Hematopoietic multipotent progenitor cell treated with erythropoietin and hydrocortisone succinate and interleukin-3 and kit ligand, for 17 days (in vitro differentiated cells): ENCODE results near the gene SS18L1.
A peak's percentile ranks its signal among the peaks of the same experiment; 100 is the strongest.
"Not testable (repeated sequence)": the region's sequence is repeated elsewhere in the genome, so short reads cannot be mapped to it uniquely, and the experiment has no call there.

ENCODE experiments used
- DNase-seq: peaks from one replicate; pipeline ENCODE4 v3.0.0-alpha.2; 2015; ENCODE audit warnings: low spot score

Gene SS18L1

DNA sequence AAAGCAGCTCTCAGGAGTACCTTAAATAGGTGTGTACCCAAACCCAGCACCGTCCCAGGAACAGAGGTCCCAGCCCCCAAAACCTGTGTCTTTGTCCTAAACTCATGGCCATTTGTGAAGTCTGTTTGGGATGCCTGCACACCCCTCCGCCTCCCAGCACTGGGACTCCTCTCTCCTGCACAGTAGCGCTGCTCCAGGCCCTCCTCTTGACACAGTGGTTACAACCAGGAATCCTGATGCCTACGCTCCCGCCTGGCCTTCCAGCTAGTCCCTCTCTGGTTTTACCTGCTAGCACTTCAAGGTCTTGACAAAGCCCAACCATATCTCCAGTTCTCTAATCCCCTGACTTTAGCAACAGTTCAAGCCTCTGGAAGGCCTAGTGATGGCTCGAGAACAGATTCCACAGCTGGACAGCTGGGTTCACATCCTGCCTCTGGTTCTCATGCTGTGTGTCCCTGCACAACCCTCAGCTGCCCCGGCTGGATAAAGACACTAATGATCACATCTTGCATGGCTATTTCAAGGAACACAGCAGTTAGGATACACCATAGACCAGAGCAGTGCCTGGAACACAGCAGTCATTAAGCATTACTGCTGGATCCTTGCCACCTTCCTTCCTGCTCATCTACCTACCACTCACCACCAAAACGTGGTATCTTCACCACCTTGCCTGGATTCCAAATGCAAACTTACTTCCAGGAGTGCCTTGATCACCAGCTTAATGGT lies 5.9 kb upstream of the SS18L1 start:
- DNase-seq: no peak

DNA sequence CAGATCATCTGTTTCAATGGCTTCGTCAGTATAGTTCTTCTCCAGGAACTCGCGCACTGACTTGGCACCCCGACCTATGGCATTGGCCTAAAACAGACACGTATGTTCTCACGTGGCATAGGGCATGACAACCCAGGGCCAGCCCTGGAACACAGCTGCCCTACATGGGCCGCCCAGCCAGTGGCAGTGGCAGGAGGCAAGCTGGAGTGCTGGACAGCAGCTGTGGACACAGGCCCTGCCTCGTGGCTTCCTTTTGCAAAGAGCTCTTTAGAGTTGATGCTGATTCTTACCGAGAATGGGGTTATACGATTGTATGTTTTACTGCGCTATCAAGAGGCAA lies 5.4 kb upstream of the SS18L1 start:
- DNase-seq: no peak

GRCh38 chr20:62138912-62139311 lies 4.7 kb upstream of the SS18L1 start:
- DNase-seq: no peak

DNA sequence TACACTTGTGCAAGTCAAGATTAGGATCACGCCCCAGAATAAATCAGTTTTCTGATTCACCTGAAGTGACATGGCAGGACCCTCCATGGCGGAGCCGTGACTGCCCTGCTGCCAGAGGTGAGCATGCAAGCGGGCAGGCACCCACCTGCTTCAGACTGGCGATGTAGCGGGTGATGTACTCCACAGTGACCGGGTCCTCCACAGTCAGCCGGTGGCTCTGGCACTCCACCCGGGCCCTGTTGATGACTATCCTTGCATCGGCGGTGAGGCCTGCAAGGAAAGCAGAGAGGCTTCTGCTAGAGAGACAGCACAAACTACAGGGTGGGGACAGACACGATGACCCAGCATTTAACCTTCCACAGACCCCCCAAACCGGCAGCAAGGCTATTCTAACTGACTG lies 3.9 kb upstream of the SS18L1 start:
- DNase-seq: no peak

DNA sequence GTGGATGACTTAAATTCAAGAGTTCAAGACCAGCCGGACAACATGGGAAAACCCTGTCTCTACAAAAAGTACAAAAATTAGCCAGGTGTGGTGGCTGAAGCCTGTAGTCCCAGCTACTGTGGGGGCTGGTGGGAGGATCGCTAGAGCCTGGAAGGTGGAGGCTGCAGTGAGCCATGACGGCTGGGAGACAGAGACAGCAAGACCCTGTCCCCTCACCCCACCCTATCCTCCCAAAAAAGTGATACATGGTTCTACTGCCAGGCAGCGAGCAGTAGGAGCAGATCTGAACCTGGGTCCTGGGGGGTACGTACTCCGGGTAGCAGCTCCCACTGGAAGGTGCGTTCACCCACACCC lies 2.5 kb upstream of the SS18L1 start:
- DNase-seq: no peak

GRCh38 chr20:62141397-62142251 lies 1.9 kb upstream of the SS18L1 start:
- peak; percentile 22 for DNase-seq

DNA sequence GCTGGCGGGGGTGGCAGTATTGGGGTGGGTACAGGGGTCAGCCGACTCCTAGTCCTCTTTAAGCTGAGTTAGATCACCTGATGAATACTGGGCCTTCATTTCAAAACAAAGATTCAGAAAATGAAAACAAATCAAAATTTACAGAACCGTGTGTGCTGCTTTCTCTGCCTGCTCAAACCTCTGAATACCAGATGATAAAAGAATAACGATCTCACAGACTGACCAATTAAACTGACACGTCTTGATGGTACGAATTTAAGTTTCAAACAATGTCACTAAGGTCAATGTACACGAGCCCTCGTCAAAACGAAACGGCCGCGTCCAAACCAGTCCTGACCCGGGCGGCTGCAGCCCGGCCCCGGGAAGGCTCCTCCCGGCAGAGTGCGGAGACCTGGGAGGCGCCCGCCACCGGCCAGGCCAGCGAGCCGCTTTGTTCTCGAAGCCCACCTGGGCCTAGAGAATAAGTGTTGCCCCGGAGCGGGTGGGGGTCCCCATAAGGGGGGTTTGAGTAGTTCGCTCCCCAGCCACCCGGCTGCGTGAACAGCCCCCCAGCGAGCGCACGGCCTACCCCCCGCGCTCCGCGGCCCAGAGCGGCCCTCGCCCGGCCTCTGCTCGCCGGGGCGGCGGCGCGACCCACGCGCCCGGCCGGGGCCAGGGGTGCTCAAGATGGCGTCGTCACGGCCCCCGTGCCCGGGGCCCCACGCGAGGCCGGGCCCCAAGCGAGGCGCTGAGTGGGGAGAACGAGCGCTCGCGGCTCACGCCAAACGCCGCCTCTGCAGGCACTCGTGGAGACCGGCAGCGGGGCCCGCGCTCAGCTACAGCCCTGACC lies 1.1 kb upstream of the SS18L1 start:
- peak; percentile 23 for DNase-seq

- peak; percentile 49 for DNase-seq
Measured at GRCh38 chr20:62143957-62144825, 622 bp downstream of the SS18L1 start.

DNA sequence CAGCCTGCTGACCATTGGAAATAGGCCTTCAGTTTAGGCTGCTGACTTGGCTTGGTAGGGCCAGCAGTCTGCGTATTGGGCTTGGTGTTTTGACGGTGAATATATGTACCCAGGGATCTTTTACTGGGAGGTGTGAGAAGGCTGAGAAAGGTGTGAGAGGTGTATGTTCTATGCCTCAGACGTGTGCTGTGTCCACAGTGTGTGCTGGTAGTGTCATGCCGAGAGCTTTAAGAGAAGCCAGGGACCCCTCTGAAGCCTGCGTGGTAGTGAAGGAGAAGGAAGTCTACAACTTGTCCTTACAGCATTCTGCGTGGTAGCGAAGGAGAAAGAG lies 2.1 kb downstream of the SS18L1 start:
- DNase-seq: no peak

DNA sequence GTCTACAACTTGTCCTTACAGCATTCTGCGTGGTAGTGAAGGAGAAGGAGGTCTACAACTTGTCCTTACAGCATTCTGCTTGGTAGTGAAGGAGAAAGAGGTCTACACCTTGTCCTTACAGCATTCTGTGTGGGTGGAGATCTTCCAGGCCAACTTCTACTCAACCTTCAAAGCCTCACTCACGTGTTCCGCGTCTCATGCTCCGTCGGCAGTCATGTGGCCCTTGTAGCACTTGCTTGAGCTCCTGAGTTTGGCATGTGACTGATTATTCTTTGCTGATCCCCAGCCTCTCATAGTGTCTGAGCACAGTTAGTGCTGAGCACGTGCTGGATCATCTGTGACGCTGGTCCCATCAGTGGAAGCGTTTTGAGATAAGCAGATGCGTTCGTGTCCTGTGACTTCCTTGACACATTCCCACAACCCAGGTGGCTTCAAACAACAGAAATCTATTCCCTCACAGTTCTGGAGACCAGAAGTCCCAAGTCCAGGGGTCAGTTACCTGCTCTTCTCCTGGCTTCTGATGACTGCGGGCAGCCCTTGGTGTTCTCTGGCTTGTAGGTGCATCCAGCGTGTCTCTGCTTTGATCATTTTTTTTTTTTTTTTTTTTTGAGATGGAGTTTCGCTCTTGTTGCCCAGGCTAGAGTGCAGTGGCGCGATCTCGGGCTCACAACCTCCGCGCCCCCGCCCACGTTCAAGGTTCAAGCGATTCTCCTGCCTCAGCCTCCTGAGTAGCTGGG lies 2.6 kb downstream of the SS18L1 start:
- peak; percentile 28 for DNase-seq

DNA sequence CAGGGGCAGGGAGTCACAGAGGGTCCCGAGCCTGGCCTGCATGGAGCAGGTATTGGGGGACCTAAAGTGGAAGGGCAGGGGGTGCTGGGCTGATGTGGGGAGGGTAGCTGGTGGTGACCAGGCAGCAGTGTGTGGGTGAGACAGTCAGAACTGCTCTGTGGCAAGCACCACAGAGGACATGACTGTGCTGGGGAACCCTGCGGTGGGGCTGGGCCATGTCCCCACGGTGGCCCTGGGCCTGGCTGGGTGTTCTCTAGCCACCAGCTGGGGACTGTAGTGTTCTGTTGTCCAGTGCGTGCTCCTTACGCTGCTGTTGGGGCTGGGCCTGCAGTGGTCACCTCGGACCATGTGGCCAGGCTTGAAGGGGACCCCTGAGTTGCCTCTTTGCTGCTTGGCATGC lies 3.6 kb downstream of the SS18L1 start:
- no peak for DNase-seq

DNA sequence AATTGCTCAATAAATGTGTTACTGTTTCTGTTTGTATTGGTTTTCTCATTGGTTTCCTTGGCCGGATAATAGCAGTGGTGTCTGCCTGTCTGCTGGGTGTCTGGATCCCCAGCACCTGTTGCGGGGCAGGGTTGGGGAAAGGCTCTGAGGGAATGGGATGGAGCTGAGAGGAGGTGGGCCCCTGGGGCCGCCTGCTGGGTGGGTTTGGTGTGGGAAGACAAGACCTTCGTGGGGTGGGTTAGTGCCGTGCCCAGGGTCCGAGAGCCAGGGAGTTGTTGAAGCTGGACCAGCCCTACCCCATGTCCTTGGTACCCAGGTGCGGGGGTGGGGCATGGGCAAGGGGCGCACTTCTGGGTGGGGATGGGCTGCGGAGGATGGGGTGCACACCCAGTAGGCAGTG lies 4.0 kb downstream of the SS18L1 start:
- no peak for DNase-seq

DNA sequence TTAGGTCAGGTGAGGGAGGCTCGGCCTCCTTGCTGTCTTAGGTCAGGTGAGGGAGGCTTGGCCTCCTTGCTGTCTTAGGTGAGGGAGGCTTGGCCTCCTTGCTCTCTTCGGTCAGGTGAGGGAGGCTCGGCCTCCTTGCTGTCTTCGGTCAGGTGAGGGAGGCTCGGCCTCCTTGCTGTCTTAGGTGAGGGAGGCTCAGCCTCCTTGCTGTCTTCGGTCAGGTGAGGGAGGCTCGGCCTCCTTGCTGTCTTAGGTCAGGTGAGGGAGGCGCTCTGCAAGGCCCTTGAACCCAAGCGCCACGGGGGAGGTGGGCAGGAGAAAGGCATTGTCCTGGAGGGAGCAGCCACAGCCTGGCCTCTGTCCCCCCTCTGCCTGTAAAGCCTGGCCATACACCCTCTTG lies 4.8 kb downstream of the SS18L1 start:
- DNase-seq: not testable (repeated sequence)

DNA sequence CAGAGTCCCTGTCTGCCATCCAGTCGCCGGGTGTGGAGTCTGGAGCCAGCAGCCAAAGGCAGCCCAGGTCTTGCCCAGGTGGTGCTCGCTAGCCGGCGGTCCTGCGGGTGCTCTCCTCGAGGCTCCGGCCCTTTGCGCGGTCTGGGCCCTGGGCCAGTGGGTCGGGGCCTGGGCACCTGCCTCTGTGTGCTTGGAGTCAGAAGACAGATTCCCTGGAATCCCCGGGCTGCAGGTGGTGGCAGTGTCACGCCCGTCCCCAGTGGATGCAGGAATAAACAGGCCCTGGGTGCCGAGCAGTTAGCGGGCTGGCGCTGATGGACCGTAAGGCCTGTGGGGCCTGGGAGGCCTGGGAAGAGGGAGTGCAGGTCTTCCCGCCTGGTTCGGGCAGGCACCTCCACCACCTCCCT lies 5.3 kb downstream of the SS18L1 start:
- DNase-seq: no peak

- no peak for DNase-seq
Measured at GRCh38 chr20:62149532-62150309, 6.2 kb downstream of the SS18L1 start.

GRCh38 chr20:62150310-62150575 lies 6.7 kb downstream of the SS18L1 start:
- no peak for DNase-seq

DNA sequence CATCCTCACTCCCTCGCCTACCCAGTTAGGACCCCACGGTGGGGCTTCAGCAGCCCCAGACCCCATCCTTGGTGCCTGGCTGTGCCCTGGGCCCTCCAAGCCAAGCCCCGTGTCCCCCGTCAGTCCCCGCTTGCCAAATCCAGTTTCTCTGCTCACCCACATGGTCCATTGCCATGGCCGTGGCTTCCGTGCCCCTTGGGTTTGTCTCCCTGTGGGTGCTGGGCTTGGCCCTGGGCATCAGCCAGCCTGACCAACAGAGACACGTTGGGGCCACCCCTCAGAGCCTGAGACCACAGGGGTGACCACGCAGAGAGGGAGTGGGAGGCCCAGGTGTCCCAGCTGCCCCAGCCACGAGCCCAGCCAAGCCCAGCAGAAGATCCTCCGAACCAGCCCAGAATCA lies 7.7 kb downstream of the SS18L1 start:
- DNase-seq: no peak

GRCh38 chr20:62151835-62152364 lies 8.3 kb downstream of the SS18L1 start:
- DNase-seq: no peak

DNA sequence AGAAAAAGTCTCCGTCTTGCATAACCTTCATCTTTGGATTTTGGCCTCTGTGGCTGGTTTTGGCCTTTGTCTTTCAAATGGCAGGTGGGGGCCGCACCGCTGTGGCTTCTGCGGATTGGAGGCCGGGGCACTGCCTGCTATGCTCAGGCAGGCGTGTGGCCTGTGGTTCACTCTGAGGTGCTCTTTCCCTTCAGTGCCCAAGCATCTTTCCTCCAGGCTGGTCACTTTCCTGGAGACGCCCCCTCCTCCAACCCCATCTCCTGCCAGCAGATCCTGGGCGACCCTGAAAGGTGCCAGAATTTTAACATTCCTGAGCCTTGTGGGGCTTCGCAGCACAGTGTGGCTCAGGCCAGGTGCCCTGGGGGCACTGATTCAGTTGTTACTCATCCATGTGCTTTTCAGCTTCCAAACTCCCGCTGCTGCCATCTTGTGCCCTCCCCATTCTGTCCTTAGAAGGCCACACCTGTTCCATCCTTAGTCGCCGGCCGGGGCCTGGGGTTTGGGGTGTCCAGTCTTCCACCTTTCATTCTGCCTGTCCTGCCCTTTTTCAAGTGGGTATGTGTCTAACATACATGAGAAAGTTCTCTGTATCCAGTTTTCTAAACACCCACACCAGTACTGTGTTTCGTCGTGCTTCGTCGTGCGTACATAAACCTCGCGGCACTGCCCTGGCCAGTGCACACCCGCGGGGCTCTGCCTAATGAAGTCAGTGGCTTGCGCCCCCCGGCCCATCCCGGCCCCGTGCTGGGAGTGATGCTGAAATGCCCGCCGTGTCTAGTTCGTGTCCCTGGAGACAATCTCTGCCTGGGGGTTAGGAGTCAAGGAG lies 12.1 kb downstream of the SS18L1 start:
- no peak for DNase-seq

GRCh38 chr20:62156254-62156556 lies 12.6 kb downstream of the SS18L1 start:
- DNase-seq: no peak
